Measurements from ENCODE around the gene SLC23A1.

DNA sequence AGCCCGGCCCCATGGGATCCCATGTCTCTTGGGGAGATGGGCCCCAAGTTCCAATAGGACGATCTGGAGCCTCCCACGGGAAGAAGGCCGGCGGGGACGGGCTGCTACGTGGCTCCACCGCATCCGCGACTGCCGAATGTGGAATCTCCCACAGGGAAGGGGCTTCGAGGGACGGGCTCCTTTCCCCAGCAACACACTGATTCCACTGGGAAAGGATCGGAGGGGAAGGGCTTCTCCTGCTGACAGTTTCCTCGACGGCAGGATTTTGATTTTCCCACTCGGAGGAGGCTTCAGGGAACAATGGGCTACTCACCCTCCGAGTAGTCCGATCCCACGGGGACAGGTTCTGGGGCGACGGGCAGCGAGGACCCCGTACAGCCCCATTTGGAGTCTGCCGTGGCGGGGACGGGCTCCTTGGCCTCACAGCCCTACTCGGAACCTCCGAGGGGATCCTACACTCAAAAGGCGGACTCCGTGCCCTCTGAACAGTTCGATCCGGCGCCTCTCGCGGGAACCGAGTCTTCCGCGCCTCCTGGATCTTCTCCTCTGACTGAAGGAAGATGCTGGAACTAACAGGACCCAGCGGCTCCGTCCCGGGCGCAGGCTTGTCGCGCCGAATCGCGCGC, 10.5 kb upstream of the SLC23A1 start:
- TF ChIP-seq, protein P1, sequence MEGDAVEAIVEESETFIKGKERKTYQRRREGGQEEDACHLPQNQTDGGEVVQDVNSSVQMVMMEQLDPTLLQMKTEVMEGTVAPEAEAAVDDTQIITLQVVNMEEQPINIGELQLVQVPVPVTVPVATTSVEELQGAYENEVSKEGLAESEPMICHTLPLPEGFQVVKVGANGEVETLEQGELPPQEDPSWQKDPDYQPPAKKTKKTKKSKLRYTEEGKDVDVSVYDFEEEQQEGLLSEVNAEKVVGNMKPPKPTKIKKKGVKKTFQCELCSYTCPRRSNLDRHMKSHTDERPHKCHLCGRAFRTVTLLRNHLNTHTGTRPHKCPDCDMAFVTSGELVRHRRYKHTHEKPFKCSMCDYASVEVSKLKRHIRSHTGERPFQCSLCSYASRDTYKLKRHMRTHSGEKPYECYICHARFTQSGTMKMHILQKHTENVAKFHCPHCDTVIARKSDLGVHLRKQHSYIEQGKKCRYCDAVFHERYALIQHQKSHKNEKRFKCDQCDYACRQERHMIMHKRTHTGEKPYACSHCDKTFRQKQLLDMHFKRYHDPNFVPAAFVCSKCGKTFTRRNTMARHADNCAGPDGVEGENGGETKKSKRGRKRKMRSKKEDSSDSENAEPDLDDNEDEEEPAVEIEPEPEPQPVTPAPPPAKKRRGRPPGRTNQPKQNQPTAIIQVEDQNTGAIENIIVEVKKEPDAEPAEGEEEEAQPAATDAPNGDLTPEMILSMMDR (IDR thresholded peaks at IDR 0.05), result no peak
- no peak for TF ChIP-seq POLR2A (IDR thresholded peaks at IDR 0.05)
